DMS53 treated with DMSO at 0.1 percent for 48 hours (cell line): ENCODE results near the gene ITSN1.

Experiments
- DNase-seq: peaks from one replicate; lab custom pipeline; 2025; ENCODE audit not compliant: unreplicated experiment; lab: John Stamatoyannopoulos, UW

Gene ITSN1

GRCh38 chr21:33834801-33835500 lies 192.7 kb downstream of the ITSN1 start:
- DNase-seq: no peak

- DNase-seq: no peak
These were observed 193.6 kb downstream of the ITSN1 start for GRCh38 chr21:33835920-33836319.

GRCh38 chr21:33836408-33836807 lies 194.1 kb downstream of the ITSN1 start:
- DNase-seq: no peak

- DNase-seq: no peak
These were observed 196.9 kb downstream of the ITSN1 start for GRCh38 chr21:33839167-33839716.

- DNase-seq: no peak
These were observed 197.5 kb downstream of the ITSN1 start for GRCh38 chr21:33839806-33840205.

- no peak for DNase-seq
These were observed 198.5 kb downstream of the ITSN1 start for GRCh38 chr21:33840771-33841170.

- no peak for DNase-seq
These were observed 199.3 kb downstream of the ITSN1 start for GRCh38 chr21:33841561-33841960.

GRCh38 chr21:33843216-33843615 lies 200.9 kb downstream of the ITSN1 start:
- no peak for DNase-seq

- no peak for DNase-seq
These were observed 202.0 kb downstream of the ITSN1 start for GRCh38 chr21:33844104-33844889.

GRCh38 chr21:33844890-33845205 lies 202.5 kb downstream of the ITSN1 start:
- no peak for DNase-seq

GRCh38 chr21:33846141-33846540 lies 203.8 kb downstream of the ITSN1 start:
- no peak for DNase-seq

- no peak for DNase-seq
These were observed 205.4 kb downstream of the ITSN1 start for GRCh38 chr21:33847588-33848248.

- peak; percentile 86 for DNase-seq
These were observed 206.1 kb downstream of the ITSN1 start for GRCh38 chr21:33848249-33848953.

GRCh38 chr21:33849834-33850233 lies 207.5 kb downstream of the ITSN1 start:
- DNase-seq: no peak

- no peak for DNase-seq
These were observed 208.1 kb downstream of the ITSN1 start for GRCh38 chr21:33850401-33850800.

GRCh38 chr21:33850985-33851384 lies 208.7 kb downstream of the ITSN1 start:
- no peak for DNase-seq

- DNase-seq: no peak
These were observed 210.2 kb downstream of the ITSN1 start for GRCh38 chr21:33852485-33852884.

GRCh38 chr21:33854604-33855003 lies 212.3 kb downstream of the ITSN1 start:
- DNase-seq: peak; percentile 72

- DNase-seq: no peak
These were observed 212.9 kb downstream of the ITSN1 start for GRCh38 chr21:33855190-33855589.

- no peak for DNase-seq
These were observed 214.7 kb downstream of the ITSN1 start for GRCh38 chr21:33856893-33857527.
